Adrenal gland (tissue), 5 donors: ENCODE measurements around the gene OLFM1.

Experiments used
- CTCF ChIP-seq, 6 experiments: fragments of 450-650 bp in 4 of 6; fragments of 200-600 bp in 2 of 6; sonication (generic) in 1 of 6; IDR thresholded peaks; 1 replicate in 5 of 6; 2 replicates in 1 of 6; pipeline versions ENCODE4 v1.5.1 to v1.8.0; 2016 to 2021; ENCODE audit warnings: antibody characterized with exemption in 6 of 6, mild to moderate bottlenecking in 2 of 6, moderate library complexity in 1 of 6
- POLR2A ChIP-seq, 2 donors: fragments of 450-650 bp; IDR thresholded peaks; one replicate each; pipeline ENCODE4 v1.6.1; 2017; ENCODE audit warnings: antibody characterized with exemption in 2 of 2, mild to moderate bottlenecking in 2 of 2, moderate library complexity in 1 of 2
- donor health status: DM: no; HTN: no; CAD: no.

DNA sequence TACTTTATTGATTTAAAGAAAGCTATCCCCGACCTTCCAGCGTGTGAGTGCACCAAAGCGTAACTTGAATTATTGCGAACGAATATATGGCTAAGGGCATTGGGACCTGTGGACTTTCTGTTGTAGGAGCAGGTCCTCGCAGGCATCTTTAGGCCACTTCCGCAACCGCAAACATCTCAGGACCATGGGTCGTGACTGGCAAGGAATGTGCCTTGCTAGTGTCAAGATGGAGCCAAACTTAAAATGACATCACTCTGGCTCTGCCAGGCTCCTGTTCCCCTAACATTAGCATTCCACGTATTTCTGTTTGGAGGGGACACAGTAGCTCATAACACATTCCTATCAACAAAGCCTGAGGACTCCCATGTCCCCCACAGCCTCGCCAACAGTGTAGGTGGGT is 44.1 kb upstream of the OLFM1 start:
- TF ChIP-seq POLR2A (IDR thresholded peaks at IDR 0.05) = no peak
- no peak for TF ChIP-seq CTCF (IDR thresholded peaks at IDR 0.05)
